PC-3 (cell line): Measurements from ENCODE around the gene NPTXR. TPM values are rescaled to one million over a fixed set of nuclear protein-coding genes. Genes with fewer than 3 reads are reported as not detected.

Experiments
- ATAC-seq: fragments of 200-7000 bp; cut with Tn5 transposase; 2 replicates; pipeline ENCODE4 v1.9.1; 2020; ENCODE audit warnings: mild to moderate bottlenecking, moderate library complexity
- BruUV-seq: library from RNA; stranded (reverse); fragments of 400-500 nt; replicated peaks from 2 replicates; lab custom pipeline; 2021; lab: Mats Ljungman, UMichigan
- CTCF ChIA-PET: fragments of 300-600 bp; sonication (Branson Sonifier 250); formaldehyde crosslinking; loops from one replicate; lab custom pipeline; 2022; ENCODE audit warnings: antibody characterized with exemption; lab: Charles Lee
- POLR2A ChIA-PET: fragments of 300-600 bp; sonication (Branson Sonifier 250); formaldehyde crosslinking; loops from one replicate; lab custom pipeline; 2022; ENCODE audit warnings: antibody characterized with exemption; ENCODE audit not compliant: unreplicated experiment; lab: Charles Lee
- DNase-seq: peaks from one replicate; pipeline ENCODE4 v3.0.0-alpha.2; 2015
- H2AFZ ChIP-seq: fragments of 300-600 bp; sonication (generic); 2 replicates; pipeline ENCODE4 v1.6.0; 2016; ENCODE audit warnings: antibody characterized with exemption, low read length
- H3F3A ChIP-seq: fragments of 300-600 bp; sonication (generic); one replicate; pipeline ENCODE4 v1.6.0; 2017; ENCODE audit warnings: antibody characterized with exemption, low read length, control low read depth, mild to moderate bottlenecking; ENCODE audit not compliant: unreplicated experiment
- H3K27ac ChIP-seq: fragments of 300-600 bp; sonication (generic); 2 replicates; pipeline ENCODE4 v1.5.1; 2016; ENCODE audit warnings: mild to moderate bottlenecking, low read length
- H3K27me3 ChIP-seq: fragments of 300-600 bp; sonication (generic); 2 replicates; pipeline ENCODE4 v1.6.1; 2016; ENCODE audit warnings: low read length, mixed read lengths
- H3K36me3 ChIP-seq: fragments of 300-600 bp; sonication (generic); 2 replicates; pipeline ENCODE4 v1.6.1; 2016; ENCODE audit warnings: low read depth, mixed run types, low read length, mixed read lengths
- H3K4me1 ChIP-seq: fragments of 300-600 bp; sonication (generic); 2 replicates; pipeline ENCODE4 v1.5.1; 2016; ENCODE audit warnings: low read length; ENCODE audit not compliant: insufficient read depth
- H3K4me2 ChIP-seq: fragments of 300-600 bp; sonication (generic); 2 replicates; pipeline ENCODE4 v1.6.0; 2016; ENCODE audit warnings: low read length
- H3K4me3 ChIP-seq: fragments of 300-600 bp; sonication (generic); 2 replicates; pipeline ENCODE4 v1.5.1; 2016; ENCODE audit warnings: mild to moderate bottlenecking, low read length, mixed read lengths
- H3K79me2 ChIP-seq: fragments of 300-600 bp; sonication (generic); 2 replicates; pipeline ENCODE4 v1.6.1; 2017; ENCODE audit warnings: low read length, mixed read lengths
- H3K9ac ChIP-seq: fragments of 300-600 bp; sonication (generic); 2 replicates; pipeline ENCODE4 v1.6.0; 2016; ENCODE audit warnings: mild to moderate bottlenecking, low read length
- H3K9me2 ChIP-seq: fragments of 300-600 bp; sonication (generic); replicated peaks from 2 replicates; pipeline ENCODE4 v1.6.1; 2016; ENCODE audit warnings: mixed run types, low read length, mixed read lengths
- H3K9me3 ChIP-seq: fragments of 300-600 bp; sonication (generic); 2 replicates; pipeline ENCODE4 v1.6.1; 2016; ENCODE audit warnings: low read length, mixed read lengths
- H4K20me1 ChIP-seq: fragments of 300-600 bp; sonication (generic); 2 replicates; pipeline ENCODE4 v1.6.1; 2016; ENCODE audit warnings: low read length, mixed read lengths
- CTCF ChIP-seq: fragments of 300-600 bp; sonication (generic); conservative IDR thresholded peaks from 2 replicates; pipeline ENCODE4 v1.5.1; 2017; ENCODE audit warnings: antibody characterized with exemption, low read depth, mild to moderate bottlenecking, low read length
- EZH2 ChIP-seq: fragments of 300-600 bp; sonication (generic); IDR thresholded peaks from one replicate; pipeline ENCODE4 v1.6.1; 2017; ENCODE audit warnings: antibody characterized with exemption, mild to moderate bottlenecking, low read length; ENCODE audit not compliant: unreplicated experiment
- EZH2phosphoT487 ChIP-seq: fragments of 300-600 bp; sonication (generic); IDR thresholded peaks from 2 replicates; pipeline ENCODE4 v1.6.1; 2018; ENCODE audit warnings: mild to moderate bottlenecking, antibody characterized with exemption, low read length, borderline replicate concordance
- intact Hi-C: fragments of 100-400 bp; cut with micrococcal nuclease; formaldehyde crosslinking; loops from 2 replicates; pipeline ENCODE4 v1.9.0; 2023
- total RNA-seq: library from RNA; depleted of rRNA; stranded (reverse); fragments of >200 nt; gene quantifications from 2 replicates; pipeline ENCODE4 v1.2.3, GENCODE V29; 2014

NPTXR gene
- total RNA-seq, 1 experiment from 2014 or later: 2.8 TPM

DNA sequence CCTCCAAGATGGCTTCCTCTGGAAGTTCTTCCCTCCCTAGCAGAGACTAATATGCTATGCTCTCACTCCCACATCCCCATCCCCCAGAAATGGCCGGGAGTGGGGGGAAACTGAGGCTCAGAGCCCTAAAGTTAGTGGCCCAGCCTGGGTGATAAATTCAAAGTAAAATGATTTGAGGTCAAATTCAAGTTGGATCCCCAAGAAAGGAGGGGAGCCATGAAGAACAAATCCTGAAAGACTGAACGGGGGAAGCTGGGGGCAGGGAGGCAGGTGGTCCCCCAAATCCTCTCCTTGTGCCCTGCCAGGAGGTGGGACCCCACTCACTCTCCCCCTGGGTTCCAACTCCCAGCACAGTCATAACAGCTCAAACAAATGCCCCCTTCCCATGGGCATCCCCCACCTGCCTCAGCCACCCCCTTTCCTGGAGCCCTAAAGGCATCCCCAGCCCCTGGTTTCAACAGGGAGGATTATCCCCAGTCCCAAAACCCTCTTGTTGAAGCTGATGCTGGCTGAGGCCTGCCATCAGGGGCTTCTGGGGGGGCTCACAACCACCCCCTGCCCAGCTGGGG, 27.0 kb upstream of the NPTXR start:
- Histone ChIP-seq H3K9me2 (no peaks in the 10 kb centered on the region), H3K27me3 (no peaks in the 10 kb centered on the region), H4K20me1 (peaks cover 5% of the 10 kb centered on the region; the same call in 1 of the 2 replicates), H3K79me2 (peaks cover 37% of the 10 kb centered on the region), H3F3A (no peaks in the 10 kb centered on the region), H3K9ac (peak overlapping the region; percentile 82), H3K4me3 (peak overlapping the region; percentile 66), H3K27ac (no peak overlapping the region), H3K4me2 (peak overlapping the region; percentile 80), H3K4me1 (peaks cover 24% of the 10 kb centered on the region), H3K36me3 (peaks cover 8% of the 10 kb centered on the region), H3K9me3 (no peaks in the 10 kb centered on the region), H2AFZ (no peak overlapping the region)
- TF ChIP-seq CTCF (no peak), EZH2phosphoT487 (no peak), EZH2 (no peak)
- intact Hi-C loops: loop anchor here (1.0 to 5.0 kb wide), 3 partner anchors 102 to 132 kb away; partner anchors contain the start of gene APOBEC3B
- POLR2A ChIA-PET: no interaction called here
- DNase-seq: no peak
- no peak for ATAC-seq
- CTCF ChIA-PET: interaction anchor here (1.0 to 1.1 kb wide), 2 partner anchors 102 to 132 kb away, joined by 3 to 6 read pairs; no protein-coding TSS in a partner anchor
- no TSS peak for BruUV-seq

DNA sequence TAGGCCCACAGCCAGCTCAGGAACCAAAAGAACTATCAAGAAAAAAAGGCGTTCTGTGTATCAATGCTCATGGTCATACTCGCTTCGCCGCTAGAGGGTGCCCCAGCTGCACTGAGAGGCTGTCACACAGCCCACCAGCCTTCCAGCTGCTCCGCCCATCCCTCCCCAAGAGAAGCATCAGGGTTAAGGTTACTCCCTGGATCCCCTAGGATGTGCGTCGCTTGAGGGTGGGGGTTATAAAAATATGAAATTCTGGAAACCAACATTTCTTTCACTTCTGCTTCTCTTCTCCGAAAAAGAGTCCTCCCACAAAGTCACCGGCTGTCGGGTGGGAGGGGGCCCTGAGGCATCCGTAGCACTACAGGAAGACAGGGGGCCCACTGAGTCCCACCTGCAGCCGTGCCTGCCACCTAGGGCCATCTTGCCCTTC, 26.5 kb upstream of the NPTXR start:
- Histone ChIP-seq H3K4me2 (peak overlapping the region; percentile 80), H3K4me3 (peak overlapping the region; percentile 66), H3K27ac (no peak overlapping the region), H3K9ac (peak overlapping the region; percentile 82), H3K4me1 (peaks cover 24% of the 10 kb centered on the region), H4K20me1 (peaks cover 5% of the 10 kb centered on the region; the same call in 1 of the 2 replicates), H3K27me3 (no peaks in the 10 kb centered on the region), H3K36me3 (peaks cover 8% of the 10 kb centered on the region), H3K9me2 (no peaks in the 10 kb centered on the region), H2AFZ (no peak overlapping the region), H3K9me3 (no peaks in the 10 kb centered on the region), H3K79me2 (peaks cover 37% of the 10 kb centered on the region), H3F3A (no peaks in the 10 kb centered on the region)
- ChIA-PET POLR2A (no interaction called here), CTCF (interaction anchor here (1.0 to 1.1 kb wide), 3 partner anchors 54 to 133 kb away, joined by 3 to 6 read pairs (median 3); no protein-coding TSS in a partner anchor)
- ATAC-seq (peak; percentile 44), DNase-seq (peak; percentile 75)
- intact Hi-C loops: loop anchor here (1.0 to 5.0 kb wide), 3 partner anchors 102 to 133 kb away; partner anchors contain the start of gene APOBEC3B
- peak; percentile 89 for TF ChIP-seq CTCF
- TF ChIP-seq EZH2phosphoT487: no peak
- BruUV-seq: TSS peak; percentile 29

DNA sequence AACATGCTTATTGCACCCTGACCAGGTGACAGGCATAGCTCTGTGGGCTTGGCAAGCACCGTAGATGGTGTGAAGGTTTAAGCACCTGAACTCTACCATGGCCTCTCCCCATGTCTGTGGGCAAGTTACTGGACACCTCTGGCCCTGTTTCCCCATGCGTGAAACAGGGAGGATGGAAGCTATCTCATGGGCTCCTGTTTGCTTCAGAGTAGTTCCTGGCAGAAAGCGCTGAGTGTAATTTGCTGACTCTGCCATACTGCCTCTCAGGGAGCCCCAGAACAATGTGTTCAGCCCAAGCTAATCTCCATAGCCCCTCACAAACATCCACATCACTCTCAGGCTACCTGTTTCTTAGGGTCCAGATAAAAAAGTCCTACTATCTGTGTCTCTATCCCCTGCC, 25.8 kb upstream of the NPTXR start:
- CTCF ChIA-PET: interaction anchor here (1.0 to 1.1 kb wide), 3 partner anchors 55 to 134 kb away, joined by 3 to 6 read pairs (median 3); no protein-coding TSS in a partner anchor
- peaks cover 37% of the 10 kb centered on the region for H3K79me2 ChIP-seq
- POLR2A ChIA-PET: no interaction called here
- no TSS peak for BruUV-seq
- no peaks in the 10 kb centered on the region for H3F3A ChIP-seq
- no peaks in the 10 kb centered on the region for H3K27me3 ChIP-seq
- H3K4me2 ChIP-seq: peak overlapping the region; percentile 80; the same call in 1 of the 2 replicates
- no peaks in the 10 kb centered on the region for H3K9me2 ChIP-seq
- no peak overlapping the region for H3K4me3 ChIP-seq
- H4K20me1 ChIP-seq: peaks cover 5% of the 10 kb centered on the region; the same call in 1 of the 2 replicates
- DNase-seq (no peak), ATAC-seq (no peak)
- peaks cover 8% of the 10 kb centered on the region for H3K36me3 ChIP-seq
- H3K9ac ChIP-seq: no peak overlapping the region
- intact Hi-C loops: loop anchor here (1.0 to 5.0 kb wide), 3 partner anchors 101 to 134 kb away; partner anchors contain the start of gene APOBEC3B
- no peak overlapping the region for H2AFZ ChIP-seq
- H3K27ac ChIP-seq: no peak overlapping the region
- no peaks in the 10 kb centered on the region for H3K9me3 ChIP-seq
- H3K4me1 ChIP-seq: peaks cover 24% of the 10 kb centered on the region
- TF ChIP-seq EZH2phosphoT487 (no peak), CTCF (no peak), EZH2 (no peak)
